DOHH2 (cell line): Measurements from ENCODE around the gene CPAMD8.
A peak's percentile ranks its signal among the peaks of the same experiment; 100 is the strongest.
"Not testable (repeated sequence)": the region's sequence is repeated elsewhere in the genome, so short reads cannot be mapped to it uniquely, and the experiment has no call there.

Experiments
- H3F3A ChIP-seq: fragments of 200-600 bp; sonication (generic), shearing (Covaris generic); 2 replicates; pipeline ENCODE4 v1.6.0; 2016; ENCODE audit warnings: antibody characterized with exemption, mild to moderate bottlenecking; ENCODE audit not compliant: control insufficient read depth, insufficient read depth
- H3K27ac ChIP-seq: fragments of 200-600 bp; sonication (generic); 2 replicates; pipeline ENCODE4 v1.5.1; 2014; ENCODE audit warnings: low read depth, mild to moderate bottlenecking, low read length, moderate library complexity
- H3K27me3 ChIP-seq: fragments of 200-600 bp; sonication (generic); 2 replicates; pipeline ENCODE4 v1.6.1; 2014; ENCODE audit warnings: mild to moderate bottlenecking, low read length, mixed read lengths; ENCODE audit not compliant: control insufficient read depth
- H3K36me3 ChIP-seq: fragments of 200-600 bp; sonication (generic); 2 replicates; pipeline ENCODE4 v1.6.1; 2014; ENCODE audit warnings: mild to moderate bottlenecking, low read length, moderate library complexity, mixed read lengths; ENCODE audit not compliant: control insufficient read depth
- H3K4me1 ChIP-seq: fragments of 200-600 bp; sonication (generic); 2 replicates; pipeline ENCODE4 v1.6.1; 2014; ENCODE audit warnings: mild to moderate bottlenecking, low read length, mixed read lengths; ENCODE audit not compliant: control insufficient read depth
- H3K4me2 ChIP-seq: fragments of 200-600 bp; sonication (generic); 2 replicates; pipeline ENCODE4 v1.6.0; 2014; ENCODE audit warnings: mild to moderate bottlenecking, low read length, moderate library complexity
- H3K4me3 ChIP-seq: fragments of 200-600 bp; sonication (generic); 2 replicates; pipeline ENCODE4 v1.5.1; 2014; ENCODE audit warnings: mild to moderate bottlenecking, low read length, mixed read lengths
- H3K79me2 ChIP-seq: fragments of 200-600 bp; sonication (generic); 2 replicates; pipeline ENCODE4 v1.6.1; 2014; ENCODE audit warnings: mild to moderate bottlenecking, low read length, mixed read lengths; ENCODE audit not compliant: control insufficient read depth
- H3K9me2 ChIP-seq: fragments of 200-600 bp; sonication (generic); replicated peaks from 2 replicates; pipeline ENCODE4 v1.6.1; 2014; ENCODE audit warnings: mild to moderate bottlenecking, low read length, mixed read lengths; ENCODE audit not compliant: control insufficient read depth
- H3K9me3 ChIP-seq: fragments of 200-600 bp; sonication (generic); 2 replicates; pipeline ENCODE4 v1.6.1; 2014; ENCODE audit warnings: antibody characterized with exemption, low read length, mixed read lengths; ENCODE audit not compliant: control insufficient read depth, insufficient read depth
- H4K20me1 ChIP-seq: fragments of 200-600 bp; sonication (generic); 2 replicates; pipeline ENCODE4 v1.6.0; 2014; ENCODE audit warnings: low read depth, mild to moderate bottlenecking, antibody characterized with exemption, low read length, moderate library complexity; ENCODE audit not compliant: control insufficient read depth, insufficient read depth
- CTCF ChIP-seq: fragments of 200-600 bp; sonication (generic); IDR thresholded peaks from one replicate; pipeline ENCODE4 v1.5.1; 2014; ENCODE audit warnings: antibody characterized with exemption, mild to moderate bottlenecking, low read depth, low read length; ENCODE audit not compliant: poor library complexity, severe bottlenecking
- EZH2phosphoT487 ChIP-seq: fragments of 200-600 bp; sonication (generic); IDR thresholded peaks from 2 replicates; pipeline ENCODE4 v1.6.1; 2017; ENCODE audit warnings: borderline replicate concordance, mild to moderate bottlenecking, antibody characterized with exemption, low read length, moderate library complexity, mixed read lengths

The CPAMD8 gene

DNA sequence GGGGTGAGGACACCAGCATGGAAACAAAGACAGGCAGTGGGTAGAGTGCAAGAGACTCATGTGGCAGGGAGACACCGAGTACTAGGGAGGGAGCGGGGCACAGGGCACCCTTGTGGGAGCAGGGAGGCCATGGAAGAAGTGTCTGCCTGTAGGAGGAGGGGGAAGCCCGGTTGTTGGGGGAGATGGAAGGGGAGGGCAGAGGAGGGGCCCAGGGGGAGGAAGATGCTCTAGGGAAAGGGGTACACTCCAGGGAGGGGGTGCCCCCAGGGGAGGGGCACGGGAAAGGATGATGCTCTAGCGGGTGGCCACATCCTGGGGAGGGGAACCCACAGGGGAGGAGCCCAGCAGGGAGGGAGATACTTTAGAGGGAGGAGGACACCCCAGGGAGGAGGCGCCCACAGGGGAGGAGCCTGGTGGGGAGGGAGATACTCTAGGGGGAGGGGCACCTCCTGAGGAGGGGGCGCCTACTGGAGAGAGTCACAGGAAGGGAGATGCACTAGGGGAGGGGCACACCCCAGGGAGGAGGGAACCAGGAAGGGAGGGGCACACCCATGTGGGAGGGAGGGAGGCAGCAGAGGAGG, 24.9 kb downstream of the CPAMD8 start:
- no peak overlapping the region for H3K27ac ChIP-seq
- H3K9me2 ChIP-seq: no peaks in the 10 kb centered on the region
- H3K4me1 ChIP-seq: peaks cover 10% of the 10 kb centered on the region
- no peaks in the 10 kb centered on the region for H3K36me3 ChIP-seq
- H3K79me2 ChIP-seq: no peaks in the 10 kb centered on the region
- no peaks in the 10 kb centered on the region for H3F3A ChIP-seq
- 0 out of 2 replicates have a peak overlapping the region, but pooled peaks have one; percentile 4 for H3K4me2 ChIP-seq
- no peaks in the 10 kb centered on the region; the same call in 1 of the 2 replicates for H3K27me3 ChIP-seq
- H4K20me1 ChIP-seq: no peaks in the 10 kb centered on the region
- TF ChIP-seq EZH2phosphoT487 (no peak), CTCF (no peak)
- no peak overlapping the region for H3K4me3 ChIP-seq
- H3K9me3 ChIP-seq: no peaks in the 10 kb centered on the region

DNA sequence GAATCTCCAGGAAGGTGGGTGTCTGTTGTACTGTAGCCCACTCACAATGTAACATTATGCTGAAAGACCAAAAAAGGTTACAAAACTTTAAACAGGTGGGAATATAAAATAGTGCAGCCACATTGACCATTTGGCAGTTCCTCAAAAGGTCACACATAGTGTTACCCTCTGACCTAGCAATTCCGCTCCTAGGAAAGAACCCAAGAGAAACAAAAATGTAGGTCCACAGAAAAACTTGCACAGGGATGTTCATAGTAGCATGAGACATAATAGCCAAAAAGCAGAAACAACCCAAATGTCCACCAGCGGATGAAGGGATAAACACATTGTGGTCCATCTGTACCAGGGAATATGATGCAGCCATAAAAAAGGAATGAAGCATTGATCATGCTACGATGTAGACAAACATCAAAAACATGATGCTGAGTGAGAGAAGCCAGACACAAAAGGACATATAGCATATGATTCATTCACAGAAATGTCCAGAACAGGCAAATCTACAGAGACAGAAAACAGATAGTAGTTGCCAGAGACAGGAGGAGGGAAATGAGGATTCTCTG, 27.9 kb downstream of the CPAMD8 start:
- Histone ChIP-seq H3K9me2 (no peaks in the 10 kb centered on the region), H3K27ac (no peak overlapping the region), H3K4me3 (no peak overlapping the region), H3K4me1 (peaks cover 10% of the 10 kb centered on the region), H3K9me3 (no peaks in the 10 kb centered on the region), H4K20me1 (no peaks in the 10 kb centered on the region), H3K36me3 (no peaks in the 10 kb centered on the region), H3K79me2 (no peaks in the 10 kb centered on the region), H3F3A (no peaks in the 10 kb centered on the region), H3K27me3 (no peaks in the 10 kb centered on the region; the same call in 1 of the 2 replicates), H3K4me2 (no peak overlapping the region)
- no peak for TF ChIP-seq CTCF
- no peak for TF ChIP-seq EZH2phosphoT487

DNA sequence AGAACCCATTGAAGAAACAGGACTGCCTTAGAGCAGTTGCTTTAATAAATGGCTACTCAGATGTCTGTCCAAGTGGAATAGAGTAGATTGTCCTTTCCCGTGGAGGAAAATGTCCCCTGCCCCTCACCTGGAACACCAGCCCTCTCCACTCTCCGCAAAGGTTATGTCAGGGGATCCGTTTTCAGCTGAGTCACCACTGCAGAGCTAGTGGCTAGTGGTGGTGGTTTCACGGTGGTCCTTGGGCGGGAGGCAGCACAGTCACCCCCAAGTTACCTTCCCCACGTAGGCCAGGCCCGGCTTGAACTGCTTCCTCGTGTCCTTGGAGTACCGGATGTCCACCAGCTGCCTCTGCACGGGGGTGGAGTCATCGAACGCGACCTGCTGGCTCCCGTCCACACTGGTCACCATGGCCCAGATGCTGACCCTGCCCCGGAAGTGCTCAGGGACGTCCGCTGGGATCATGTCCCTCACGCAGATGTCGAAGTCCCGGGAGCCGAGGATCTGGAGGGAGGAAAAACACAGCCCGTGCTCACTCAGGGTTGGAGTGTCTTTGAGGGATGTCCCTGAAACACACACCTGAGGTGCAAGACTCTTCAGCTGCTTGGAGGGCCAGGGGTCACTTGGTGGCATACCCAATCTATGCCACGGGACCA, 29.6 kb downstream of the CPAMD8 start:
- H3K79me2 ChIP-seq, H3K4me3 ChIP-seq, H3K27ac ChIP-seq, H3K4me1 ChIP-seq, H3K4me2 ChIP-seq, H3K27me3 ChIP-seq, H3K9me2 ChIP-seq, H3K9me3 ChIP-seq, H3F3A ChIP-seq, H3K36me3 ChIP-seq, H4K20me1 ChIP-seq: not testable (repeated sequence)

DNA sequence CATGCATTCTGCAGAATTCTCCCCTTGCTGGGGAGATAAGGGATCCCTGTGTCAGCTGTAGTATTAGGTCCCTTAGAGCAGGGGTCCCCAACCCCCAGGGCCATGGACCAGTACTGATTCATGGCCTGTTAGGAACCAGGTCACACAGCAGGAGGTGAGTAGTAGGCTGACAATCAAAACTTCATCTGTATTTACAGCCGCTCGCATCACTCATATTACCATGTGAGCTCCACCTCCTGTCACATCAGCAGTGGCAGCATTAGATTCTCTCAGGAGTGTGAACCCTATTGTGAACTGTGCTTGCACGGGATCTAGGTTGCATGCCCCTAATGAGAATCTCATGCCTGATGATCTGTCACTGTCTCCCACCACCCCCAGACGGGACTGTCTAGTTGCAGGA, 37.9 kb downstream of the CPAMD8 start:
- H3K4me1 ChIP-seq: no peaks in the 10 kb centered on the region
- no peaks in the 10 kb centered on the region for H4K20me1 ChIP-seq
- H3K27ac ChIP-seq: no peak overlapping the region
- no peaks in the 10 kb centered on the region for H3K79me2 ChIP-seq
- no peaks in the 10 kb centered on the region for H3K9me2 ChIP-seq
- no peak overlapping the region for H3K4me3 ChIP-seq
- H3K36me3 ChIP-seq: no peaks in the 10 kb centered on the region
- H3K27me3 ChIP-seq: peaks cover 9% of the 10 kb centered on the region; the same call in 1 of the 2 replicates
- H3K9me3 ChIP-seq: no peaks in the 10 kb centered on the region
- no peak overlapping the region for H3K4me2 ChIP-seq
- TF ChIP-seq EZH2phosphoT487: no peak
- TF ChIP-seq CTCF: no peak
- no peaks in the 10 kb centered on the region for H3F3A ChIP-seq
